SU-DHL-6 (cell line): Measurements from ENCODE around the gene PPP6R1.

Experiments used
- H2AFZ ChIP-seq: fragments of 200-600 bp; sonication (generic); 2 replicates; pipeline ENCODE4 v1.6.1; 2014; ENCODE audit warnings: low read depth, mild to moderate bottlenecking, moderate library complexity, mixed read lengths, antibody characterized with exemption, low read length; ENCODE audit not compliant: severe bottlenecking
- H3F3A ChIP-seq: fragments of 200-600 bp; shearing (Covaris generic); 2 replicates; pipeline ENCODE4 v1.6.0; 2016; ENCODE audit warnings: antibody characterized with exemption, mild to moderate bottlenecking; ENCODE audit not compliant: insufficient read depth
- H3K27ac ChIP-seq: fragments of 200-600 bp; sonication (generic); 2 replicates; pipeline ENCODE4 v1.5.1; 2016; ENCODE audit warnings: low read depth, mild to moderate bottlenecking, low read length, moderate library complexity, mixed read lengths
- H3K27me3 ChIP-seq: fragments of 200-600 bp; sonication (generic), shearing (Covaris generic); 2 replicates; pipeline ENCODE4 v1.6.0; 2014; ENCODE audit warnings: mild to moderate bottlenecking, low read length
- H3K36me3 ChIP-seq: fragments of 200-600 bp; sonication (generic); 2 replicates; pipeline ENCODE4 v1.6.1; 2014; ENCODE audit warnings: mild to moderate bottlenecking, low read length, mixed read lengths
- H3K4me2 ChIP-seq: fragments of 300-600, 200-600 bp; shearing (Covaris generic), sonication (generic); 2 replicates; pipeline ENCODE4 v1.6.0; 2014; ENCODE audit warnings: low read length, low read depth, mild to moderate bottlenecking; ENCODE audit not compliant: poor library complexity, severe bottlenecking
- H3K4me3 ChIP-seq: fragments of 200-600 bp; sonication (generic); 2 replicates; pipeline ENCODE4 v1.5.1; 2014; ENCODE audit warnings: antibody characterized with exemption, low read length, mild to moderate bottlenecking, mixed read lengths; ENCODE audit not compliant: insufficient read depth, poor library complexity, severe bottlenecking
- H3K79me2 ChIP-seq: fragments of 200-600 bp; sonication (generic); 2 replicates; pipeline ENCODE4 v1.6.1; 2014; ENCODE audit warnings: mild to moderate bottlenecking, low read length, moderate library complexity; ENCODE audit not compliant: insufficient read depth
- H3K9ac ChIP-seq: fragments of 200-600 bp; sonication (generic); 2 replicates; pipeline ENCODE4 v1.7.0; 2014; ENCODE audit warnings: mild to moderate bottlenecking, low read length
- H3K9me2 ChIP-seq: fragments of 200-600 bp; sonication (generic); replicated peaks from 2 replicates; pipeline ENCODE4 v1.6.1; 2014; ENCODE audit warnings: low read length; ENCODE audit not compliant: insufficient read depth
- H3K9me3 ChIP-seq: fragments of 200-600 bp; sonication (generic); 2 replicates; pipeline ENCODE4 v1.6.1; 2014; ENCODE audit warnings: low read length, mixed read lengths; ENCODE audit not compliant: insufficient read depth
- H4K20me1 ChIP-seq: fragments of 200-600 bp; sonication (generic); 2 replicates; pipeline ENCODE4 v1.6.1; 2014; ENCODE audit warnings: low read depth, mild to moderate bottlenecking, antibody characterized with exemption, low read length, moderate library complexity, mixed read lengths
- EZH2phosphoT487 ChIP-seq: fragments of 200-600 bp; sonication (generic), shearing (Covaris generic); conservative IDR thresholded peaks from 2 replicates; pipeline ENCODE4 v1.6.1; 2018; ENCODE audit warnings: mild to moderate bottlenecking, antibody characterized with exemption, low read length, moderate library complexity, mixed read lengths
- TF ChIP-seq, protein P1 (sequence below): fragments of 200-600 bp; sonication (generic); IDR thresholded peaks from one replicate; pipeline ENCODE4 v1.5.1; 2017; ENCODE audit warnings: antibody characterized with exemption, mild to moderate bottlenecking, low read length, moderate library complexity; ENCODE audit not compliant: insufficient read depth, poor library complexity, severe bottlenecking

The PPP6R1 gene

DNA sequence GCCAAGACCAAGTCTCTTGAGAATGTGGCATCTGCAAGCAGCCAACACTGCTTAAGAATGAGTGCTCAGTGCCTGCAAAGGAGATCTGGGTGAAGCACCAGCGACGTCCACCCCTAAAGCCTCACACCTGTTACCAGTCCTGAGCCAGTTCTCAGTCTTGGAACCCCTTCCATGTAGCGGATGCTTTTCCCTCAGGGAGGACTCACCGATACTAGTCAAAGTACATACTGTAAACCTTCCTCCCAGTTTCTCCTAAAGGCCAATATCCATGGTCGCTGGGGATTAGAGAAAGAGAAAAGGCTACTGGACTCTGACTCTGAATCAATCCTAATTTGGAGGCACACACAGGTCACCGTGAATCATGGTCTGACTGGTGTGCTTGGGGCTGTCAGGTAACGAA lies 45.3 kb downstream of the PPP6R1 start:
- peaks cover 5% of the 10 kb centered on the region; the same call in 1 of the 2 replicates for H3K9me3 ChIP-seq
- no peak overlapping the region for H3K27ac ChIP-seq
- TF ChIP-seq, protein P1, sequence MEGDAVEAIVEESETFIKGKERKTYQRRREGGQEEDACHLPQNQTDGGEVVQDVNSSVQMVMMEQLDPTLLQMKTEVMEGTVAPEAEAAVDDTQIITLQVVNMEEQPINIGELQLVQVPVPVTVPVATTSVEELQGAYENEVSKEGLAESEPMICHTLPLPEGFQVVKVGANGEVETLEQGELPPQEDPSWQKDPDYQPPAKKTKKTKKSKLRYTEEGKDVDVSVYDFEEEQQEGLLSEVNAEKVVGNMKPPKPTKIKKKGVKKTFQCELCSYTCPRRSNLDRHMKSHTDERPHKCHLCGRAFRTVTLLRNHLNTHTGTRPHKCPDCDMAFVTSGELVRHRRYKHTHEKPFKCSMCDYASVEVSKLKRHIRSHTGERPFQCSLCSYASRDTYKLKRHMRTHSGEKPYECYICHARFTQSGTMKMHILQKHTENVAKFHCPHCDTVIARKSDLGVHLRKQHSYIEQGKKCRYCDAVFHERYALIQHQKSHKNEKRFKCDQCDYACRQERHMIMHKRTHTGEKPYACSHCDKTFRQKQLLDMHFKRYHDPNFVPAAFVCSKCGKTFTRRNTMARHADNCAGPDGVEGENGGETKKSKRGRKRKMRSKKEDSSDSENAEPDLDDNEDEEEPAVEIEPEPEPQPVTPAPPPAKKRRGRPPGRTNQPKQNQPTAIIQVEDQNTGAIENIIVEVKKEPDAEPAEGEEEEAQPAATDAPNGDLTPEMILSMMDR, result no peak
- TF ChIP-seq EZH2phosphoT487, result no peak
- no peak overlapping the region for H3K4me2 ChIP-seq
- no peaks in the 10 kb centered on the region for H3K36me3 ChIP-seq
- H3K27me3 ChIP-seq, result no peaks in the 10 kb centered on the region
- no peaks in the 10 kb centered on the region for H3F3A ChIP-seq
- no peaks in the 10 kb centered on the region for H3K79me2 ChIP-seq
- no peak overlapping the region for H3K9ac ChIP-seq
- H4K20me1 ChIP-seq, result no peaks in the 10 kb centered on the region
- H3K4me3 ChIP-seq, result no peak overlapping the region
- no peaks in the 10 kb centered on the region for H3K9me2 ChIP-seq
- no peak overlapping the region for H2AFZ ChIP-seq

DNA sequence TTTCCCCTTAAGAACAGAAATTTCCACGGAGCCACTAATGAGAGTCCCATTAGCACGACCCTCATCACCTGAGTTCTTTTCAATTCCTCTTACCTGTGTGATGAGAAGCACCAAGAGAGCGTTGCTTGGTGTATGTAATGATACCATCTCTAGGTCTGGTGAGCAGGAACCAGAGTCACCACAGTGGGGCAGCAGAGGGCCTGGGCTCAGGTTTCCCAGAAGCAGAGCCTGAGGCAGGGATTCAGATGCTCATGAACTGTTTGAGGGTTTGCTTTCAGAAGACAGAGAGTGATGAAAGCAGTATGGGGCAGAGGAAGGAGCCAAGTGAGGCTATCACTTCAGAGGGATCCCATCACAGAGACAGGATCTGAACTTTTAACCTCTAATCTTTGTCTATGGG lies 46.4 kb downstream of the PPP6R1 start:
- Histone ChIP-seq H3K79me2 (no peaks in the 10 kb centered on the region), H3K4me2 (no peak overlapping the region), H3K27me3 (no peaks in the 10 kb centered on the region), H3K9ac (no peak overlapping the region), H3K9me2 (no peaks in the 10 kb centered on the region), H4K20me1 (no peaks in the 10 kb centered on the region), H3K9me3 (peaks cover 5% of the 10 kb centered on the region; the same call in 1 of the 2 replicates), H3K27ac (no peak overlapping the region), H3K4me3 (no peak overlapping the region), H2AFZ (no peak overlapping the region), H3F3A (no peaks in the 10 kb centered on the region), H3K36me3 (no peaks in the 10 kb centered on the region)
- TF ChIP-seq EZH2phosphoT487, result no peak
- TF ChIP-seq, protein P1, result peak; percentile 61

DNA sequence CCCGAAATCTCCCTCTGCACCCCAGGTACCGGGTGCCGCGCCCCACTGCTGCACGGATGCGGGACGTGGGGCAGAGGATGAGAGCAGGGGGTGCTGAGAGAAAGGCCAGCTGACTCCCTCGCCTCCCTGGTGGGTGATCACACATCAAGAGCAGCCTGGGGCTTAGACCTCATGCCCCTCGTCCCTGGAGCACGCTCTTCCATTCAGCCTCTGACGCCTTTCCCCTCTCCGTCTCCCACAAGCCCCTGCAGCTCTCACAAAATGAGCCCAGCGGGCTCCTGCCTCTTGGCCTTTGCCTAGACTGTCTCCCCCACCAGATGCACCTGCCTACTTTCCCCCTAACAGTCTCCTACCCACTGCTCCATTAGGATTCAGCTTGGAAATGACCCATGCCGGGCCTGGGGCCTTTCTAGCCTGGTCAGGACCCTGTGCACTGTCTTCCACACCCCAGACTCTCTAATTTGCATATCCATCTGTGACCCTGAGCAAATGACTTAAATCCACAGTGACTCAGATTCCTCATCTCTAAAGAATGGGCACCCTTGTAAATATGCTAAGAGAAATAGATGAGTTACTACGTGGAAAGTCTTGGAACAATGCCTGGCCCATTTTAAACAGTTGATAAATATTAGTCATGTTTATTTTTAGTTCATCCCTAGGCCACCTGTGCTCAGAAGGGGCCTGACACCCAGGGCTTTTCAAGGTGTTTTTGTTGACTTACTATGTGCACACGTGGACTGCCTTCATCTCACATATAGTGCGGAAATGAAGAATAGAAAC lies 48.9 kb downstream of the PPP6R1 start:
- no peaks in the 10 kb centered on the region for H3K27me3 ChIP-seq
- no peaks in the 10 kb centered on the region for H3K79me2 ChIP-seq
- H3K4me3 ChIP-seq, result no peak overlapping the region
- no peaks in the 10 kb centered on the region for H3F3A ChIP-seq
- no peak overlapping the region for H3K4me2 ChIP-seq
- TF ChIP-seq EZH2phosphoT487, result no peak
- TF ChIP-seq, protein P1, result no peak
- no peak overlapping the region for H3K27ac ChIP-seq
- H3K9ac ChIP-seq, result no peak overlapping the region
- peaks cover 5% of the 10 kb centered on the region; the same call in 1 of the 2 replicates for H3K9me3 ChIP-seq
- no peaks in the 10 kb centered on the region for H3K36me3 ChIP-seq
- H3K9me2 ChIP-seq, result no peaks in the 10 kb centered on the region
- H4K20me1 ChIP-seq, result no peaks in the 10 kb centered on the region
- H2AFZ ChIP-seq, result no peak overlapping the region
